Stimulated activated CD8-positive, alpha-beta memory T cell treated with anti-CD3 and anti-CD28 coated beads, Interleukin-12 subunit alpha, Interleukin-12 subunit beta, amount 100 ng/mL, for 24 hours (primary cell): ENCODE measurements around the gene SEC14L1.
"Not testable (repeated sequence)": the region's sequence is repeated elsewhere in the genome, so short reads cannot be mapped to it uniquely, and the experiment has no call there.

Experiments
- DNase-seq: peaks from one replicate; pipeline ENCODE4 v3.0.0-alpha.2; 2020; ENCODE audit errors: extremely low read depth

SEC14L1 gene

GRCh38 chr17:77140878-77141767 is at the start of gene SEC14L1:
Gene SEC14L1, plus strand, starts transcription at chr17:77140969. Its CDS starts 2,628 bp downstream, at chr17:77143597.
- no peak for DNase-seq

- no peak for DNase-seq
These were observed 48.7 kb upstream of the SEC14L1 start for GRCh38 chr17:77092025-77092424.

GRCh38 chr17:77095461-77095860 is 45.3 kb upstream of the SEC14L1 start:
- DNase-seq = no peak

- no peak for DNase-seq
These were observed 44.1 kb upstream of the SEC14L1 start for GRCh38 chr17:77096570-77097214.

GRCh38 chr17:77097631-77098180 is 43.1 kb upstream of the SEC14L1 start:
- no peak for DNase-seq

- no peak for DNase-seq
These were observed 41.8 kb upstream of the SEC14L1 start for GRCh38 chr17:77098884-77099545.

- DNase-seq = no peak
These were observed 40.8 kb upstream of the SEC14L1 start for GRCh38 chr17:77099997-77100396.

- no peak for DNase-seq
These were observed 39.0 kb upstream of the SEC14L1 start for GRCh38 chr17:77101521-77102410.

GRCh38 chr17:77102411-77103134 is 38.2 kb upstream of the SEC14L1 start:
- DNase-seq = not testable (repeated sequence)

GRCh38 chr17:77105706-77106105 is 35.1 kb upstream of the SEC14L1 start:
- no peak for DNase-seq

- DNase-seq = no peak
These were observed 33.9 kb upstream of the SEC14L1 start for GRCh38 chr17:77106874-77107358.

- peak; percentile 52 for DNase-seq
These were observed 33.0 kb upstream of the SEC14L1 start for GRCh38 chr17:77107506-77108433.

GRCh38 chr17:77109159-77109759 is 31.5 kb upstream of the SEC14L1 start:
- DNase-seq = no peak

- no peak for DNase-seq
These were observed 30.9 kb upstream of the SEC14L1 start for GRCh38 chr17:77109764-77110359.

- not testable (repeated sequence) for DNase-seq
These were observed 29.4 kb upstream of the SEC14L1 start for GRCh38 chr17:77111165-77111933.

GRCh38 chr17:77111934-77112296 is 28.9 kb upstream of the SEC14L1 start:
- DNase-seq = no peak

- DNase-seq = no peak
These were observed 25.3 kb upstream of the SEC14L1 start for GRCh38 chr17:77115510-77115909.

GRCh38 chr17:77115947-77116346 is 24.8 kb upstream of the SEC14L1 start:
- no peak for DNase-seq
